GM21381 (cell line): Measurements from ENCODE around the gene BSND.
A peak's percentile ranks its signal among the peaks of the same experiment; 100 is the strongest.
"Not testable (repeated sequence)": the region's sequence is repeated elsewhere in the genome, so short reads cannot be mapped to it uniquely, and the experiment has no call there.

Experiments used
- ATAC-seq: cut with Tn5 transposase; IDR thresholded peaks from one replicate; pipeline ENCODE4 v1.9.1; 2021; ENCODE audit warnings: mild to moderate bottlenecking, moderate library complexity; ENCODE audit not compliant: unreplicated experiment

The BSND gene

GRCh38 chr1:55015731-55016620, 17.2 kb downstream of the BSND start:
- ATAC-seq = no peak

GRCh38 chr1:55018395-55018794, 19.7 kb downstream of the BSND start:
- ATAC-seq = no peak

GRCh38 chr1:55021942-55022546, 23.3 kb downstream of the BSND start:
- ATAC-seq = peak; percentile 82

- ATAC-seq = not testable (repeated sequence)
Measured at GRCh38 chr1:55024163-55024562, 25.4 kb downstream of the BSND start.

GRCh38 chr1:55026682-55027081, 27.9 kb downstream of the BSND start:
- ATAC-seq = not testable (repeated sequence)

GRCh38 chr1:55031098-55031497, 32.4 kb downstream of the BSND start:
- not testable (repeated sequence) for ATAC-seq

- no peak for ATAC-seq
Measured at GRCh38 chr1:55033265-55033614, 34.5 kb downstream of the BSND start.

GRCh38 chr1:55034476-55035133, 35.9 kb downstream of the BSND start:
- ATAC-seq = no peak

- no peak for ATAC-seq
Measured at GRCh38 chr1:55035904-55036303, 37.2 kb downstream of the BSND start.

- no peak for ATAC-seq
Measured at GRCh38 chr1:55037733-55038551, 39.2 kb downstream of the BSND start.

GRCh38 chr1:55038552-55038838, 39.8 kb downstream of the BSND start:
- ATAC-seq = no peak

GRCh38 chr1:55038974-55039341, 40.2 kb downstream of the BSND start:
- no peak for ATAC-seq

GRCh38 chr1:55039342-55040082, 40.8 kb downstream of the BSND start, which contains the start of gene PCSK9:
Gene PCSK9, plus strand, starts transcription at chr1:55039548. Its CDS starts 290 bp downstream, at chr1:55039838.
- no peak for ATAC-seq

GRCh38 chr1:55040083-55040932, 41.6 kb downstream of the BSND start:
- no peak for ATAC-seq

GRCh38 chr1:55040933-55041494, 42.3 kb downstream of the BSND start:
- ATAC-seq = no peak

GRCh38 chr1:55041613-55042012, 42.9 kb downstream of the BSND start:
- no peak for ATAC-seq

GRCh38 chr1:55043011-55043410, 44.3 kb downstream of the BSND start:
- no peak for ATAC-seq

GRCh38 chr1:55043726-55044125, 45.0 kb downstream of the BSND start:
- ATAC-seq = no peak
